ENCODE results near the gene COL27A1. TPM values are rescaled to one million over a fixed set of nuclear protein-coding genes. Genes with fewer than 3 reads are reported as not detected.

Gene COL27A1
- polyA plus RNA-seq, 1 of the 3 experiments (the other 2 are of a cell fraction), result 8.7 TPM

DNA sequence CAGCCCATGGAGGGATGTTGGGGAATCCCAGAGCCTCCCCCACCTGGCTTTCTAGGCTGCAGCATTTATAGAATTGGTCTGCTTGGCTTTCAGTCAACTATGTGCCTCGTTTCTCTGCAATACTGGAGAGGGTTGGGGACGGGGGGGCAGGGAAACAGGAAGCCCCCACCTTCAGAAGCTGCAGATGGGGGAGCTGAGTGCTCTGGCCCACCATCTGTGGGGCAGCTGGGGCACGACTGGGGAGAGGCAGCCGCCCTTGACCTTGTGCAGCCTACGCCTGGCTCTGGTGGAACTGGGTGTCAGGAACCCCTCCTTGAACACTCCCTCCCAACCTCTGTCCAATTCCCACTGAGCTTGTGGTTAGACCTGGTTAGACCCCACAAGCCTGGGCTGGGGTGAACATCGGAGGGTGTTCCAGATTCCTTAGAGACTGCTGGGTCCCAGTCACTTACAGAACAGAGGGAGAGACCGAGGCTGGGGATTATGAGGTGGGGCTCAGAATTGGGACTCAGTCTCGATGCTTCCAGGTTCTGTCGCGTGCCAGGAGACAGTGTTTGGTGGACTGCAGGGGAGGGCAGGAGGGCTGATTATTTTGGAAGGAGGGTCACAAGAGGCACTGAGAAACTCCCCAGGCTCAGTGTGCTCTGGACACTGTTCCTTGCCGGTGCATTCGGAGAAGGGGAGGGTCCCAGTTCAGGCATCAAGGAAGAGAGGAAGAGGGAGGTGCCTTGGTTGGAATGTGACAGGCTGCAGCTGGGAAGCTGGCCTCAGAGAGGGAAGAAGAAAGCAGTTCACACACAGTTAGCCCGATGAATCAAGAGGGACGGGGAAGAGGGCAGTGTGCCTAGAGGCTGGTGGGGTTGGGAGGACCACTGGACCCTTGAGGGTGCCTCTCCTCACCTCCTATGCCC is 25.6 kb downstream of the COL27A1 start:
- WGBS (ENCODE audit: low lambda C conversion rate), result 48% methylated on average over 7 of the region's 14 CpGs
- peak overlapping the region; percentile 49; the same call in 1 of the 2 replicates for H3K4me2 ChIP-seq
- H3K27ac ChIP-seq (ENCODE audit: low read depth in 2 of 2, low read length in 1 of 2), result peak overlapping the region in 1 of 2 experiments; percentile 54; a peak in 1 of 4 replicates
- 0 out of 2 replicates have a peak, but pooled peaks cover 4% of the 10 kb centered on the region for H4K20me1 ChIP-seq (ENCODE audit: insufficient read depth)
- DNase-seq, result no peak
- ChIA-PET POLR2A (no interaction called here), CTCF (interaction anchor here (0.6 to 2.1 kb wide), 5 partner anchors 26 to 110 kb away, joined by 3 to 7 read pairs (median 4); no protein-coding TSS in a partner anchor)
- H3K4me3 ChIP-seq (ENCODE audit: low read depth in 2 of 2, low read length in 1 of 2), result no peak overlapping the region
- no peak overlapping the region for H2AFZ ChIP-seq (ENCODE audit: low read depth)
- H3K36me3 ChIP-seq (replicated peaks in 1 of 2; ENCODE audit: control insufficient read depth in 1 of 2, insufficient read depth in 2 of 2, low read length in 1 of 2), result no peaks in the 10 kb centered on the region
- H3K9me3 ChIP-seq, result no peaks in the 10 kb centered on the region
- no peaks in the 10 kb centered on the region for H3K9me2 ChIP-seq
- peaks cover 29% of the 10 kb centered on the region for H3F3A ChIP-seq (replicated peaks; ENCODE audit: insufficient read depth)
- H3K27me3 ChIP-seq (ENCODE audit: insufficient read depth), result no peaks in the 10 kb centered on the region
- peak; percentile 69; the same call in 1 of the 2 replicates for TF ChIP-seq NFIC (IDR thresholded peaks at IDR 0.05; ENCODE audit: borderline replicate concordance)
- TF ChIP-seq USF1 (IDR thresholded peaks at IDR 0.05; ENCODE audit: borderline replicate concordance, low read depth), result no peak
- peak; percentile 77 for TF ChIP-seq TCF12 (IDR thresholded peaks at IDR 0.05)
- no peaks in the 10 kb centered on the region for H3K79me2 ChIP-seq (ENCODE audit: insufficient read depth)
- peaks cover 46 to 64% of the 10 kb centered on the region in 2 experiments; a peak in 3 of 4 replicates for H3K4me1 ChIP-seq (ENCODE audit: control insufficient read depth in 1 of 2, insufficient read depth in 2 of 2, low read depth in 1 of 2, low read length in 1 of 2)
- H3K9ac ChIP-seq, result no peak overlapping the region

- Histone ChIP-seq H4K20me1 (ENCODE audit: insufficient read depth) (0 out of 2 replicates have a peak, but pooled peaks cover 4% of the 10 kb centered on the region), H3K79me2 (ENCODE audit: insufficient read depth) (no peaks in the 10 kb centered on the region), H3K27me3 (ENCODE audit: insufficient read depth) (no peaks in the 10 kb centered on the region), H3K4me3 (ENCODE audit: low read depth in 2 of 2, low read length in 1 of 2) (no peak overlapping the region), H3K4me2 (peak overlapping the region; percentile 49; the same call in 1 of the 2 replicates), H2AFZ (ENCODE audit: low read depth) (no peak overlapping the region), H3K36me3 (replicated peaks in 1 of 2; ENCODE audit: control insufficient read depth in 1 of 2, insufficient read depth in 2 of 2, low read length in 1 of 2) (no peaks in the 10 kb centered on the region), H3K4me1 (ENCODE audit: control insufficient read depth in 1 of 2, insufficient read depth in 2 of 2, low read depth in 1 of 2, low read length in 1 of 2) (peaks cover 40 to 63% of the 10 kb centered on the region in 2 experiments; a peak in 3 of 4 replicates), H3K9me2 (no peaks in the 10 kb centered on the region), H3K27ac (ENCODE audit: low read depth in 2 of 2, low read length in 1 of 2) (peak overlapping the region in 1 of 2 experiments; percentile 54; a peak in 1 of 4 replicates), H3F3A (replicated peaks; ENCODE audit: insufficient read depth) (peaks cover 21% of the 10 kb centered on the region), H3K9ac (no peak overlapping the region), H3K9me3 (no peaks in the 10 kb centered on the region)
- POLR2A ChIA-PET, result no interaction called here
- CTCF ChIA-PET, result interaction anchor here (0.9 to 2.1 kb wide), 3 partner anchors 27 to 109 kb away, joined by 4 to 7 read pairs (median 5); no protein-coding TSS in a partner anchor
- WGBS (ENCODE audit: low lambda C conversion rate), result 85% methylated on average over 9 of the region's 9 CpGs
- no peak for TF ChIP-seq GABPA (IDR thresholded peaks at IDR 0.05; ENCODE audit: low read depth)
- no peak for TF ChIP-seq YY1 (IDR thresholded peaks at IDR 0.05; ENCODE audit: low read depth)
- TF ChIP-seq TCF12 (IDR thresholded peaks at IDR 0.05), result no peak
- TF ChIP-seq MEF2A (IDR thresholded peaks at IDR 0.05; ENCODE audit: borderline replicate concordance, low read depth), result no peak
- TF ChIP-seq ZBTB33 (IDR thresholded peaks at IDR 0.05; ENCODE audit: borderline replicate concordance, low read depth), result no peak
- TF ChIP-seq FOSL2 (IDR thresholded peaks at IDR 0.05; ENCODE audit: borderline replicate concordance, low read depth), result no peak
- TF ChIP-seq POLR2AphosphoS5 (IDR thresholded peaks at IDR 0.05; ENCODE audit: low read depth, low read length), result no peak
- no peak for TF ChIP-seq MXI1 (IDR thresholded peaks at IDR 0.05; ENCODE audit: low read depth, low read length)
- no peak for TF ChIP-seq SIN3A (IDR thresholded peaks at IDR 0.05; ENCODE audit: borderline replicate concordance, low read depth, low read length)
- TF ChIP-seq CTCF (IDR thresholded peaks at IDR 0.05), result no peak
- TF ChIP-seq RCOR1 (IDR thresholded peaks at IDR 0.05; ENCODE audit: low read length), result no peak
- no peak for TF ChIP-seq TEAD4 (IDR thresholded peaks at IDR 0.05; ENCODE audit: borderline replicate concordance, insufficient read depth)
- no peak for TF ChIP-seq FOXJ3 (CRISPR knock-in tag; IDR thresholded peaks at IDR 0.05)
- no peak for TF ChIP-seq EP300 (IDR thresholded peaks at IDR 0.05; ENCODE audit: borderline replicate concordance in 1 of 2, low read depth in 1 of 2, low read length in 1 of 2)
- no peak for TF ChIP-seq NRF1 (IDR thresholded peaks at IDR 0.05; ENCODE audit: low read depth, low read length)
- TF ChIP-seq TAF1 (IDR thresholded peaks at IDR 0.05; ENCODE audit: borderline replicate concordance, low read depth, low read length), result no peak
- no peak for DNase-seq
Measured at GRCh38 chr9:114181607-114182409, 26.5 kb downstream of the COL27A1 start.
